ENCODE data around the gene NOC2L. TPM values are rescaled to one million over a fixed set of nuclear protein-coding genes. Genes with fewer than 3 reads are reported as not detected.

NOC2L gene
- total and polyA plus RNA-seq, 9 of the 15 experiments (the other 6 are each of a cell fraction or from before 2014, with no cell fraction given), result 4.0 to 410 (median 200) TPM

- peak; percentile 96; the same call in 1 of the 2 replicates for TF ChIP-seq ATF6 (CRISPR knock-in tag; IDR thresholded peaks at IDR 0.05)
- no peak for TF ChIP-seq HDAC6 (IDR thresholded peaks at IDR 0.05; ENCODE audit: low read depth, low read length)
- TF ChIP-seq, protein P1, sequence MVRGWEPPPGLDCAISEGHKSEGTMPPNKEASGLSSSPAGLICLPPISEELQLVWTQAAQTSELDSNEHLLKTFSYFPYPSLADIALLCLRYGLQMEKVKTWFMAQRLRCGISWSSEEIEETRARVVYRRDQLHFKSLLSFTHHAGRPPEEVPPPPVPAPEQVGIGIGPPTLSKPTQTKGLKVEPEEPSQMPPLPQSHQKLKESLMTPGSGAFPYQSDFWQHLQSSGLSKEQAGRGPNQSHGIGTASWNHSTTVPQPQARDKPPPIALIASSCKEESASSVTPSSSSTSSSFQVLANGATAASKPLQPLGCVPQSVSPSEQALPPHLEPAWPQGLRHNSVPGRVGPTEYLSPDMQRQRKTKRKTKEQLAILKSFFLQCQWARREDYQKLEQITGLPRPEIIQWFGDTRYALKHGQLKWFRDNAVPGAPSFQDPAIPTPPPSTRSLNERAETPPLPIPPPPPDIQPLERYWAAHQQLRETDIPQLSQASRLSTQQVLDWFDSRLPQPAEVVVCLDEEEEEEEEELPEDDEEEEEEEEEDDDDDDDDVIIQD (CRISPR knock-in tag; IDR thresholded peaks at IDR 0.05), result no peak
- peak; percentile 91 for TF ChIP-seq BHLHE40 (IDR thresholded peaks at IDR 0.05; ENCODE audit: low read length)
- TF ChIP-seq MAFF (IDR thresholded peaks at IDR 0.05; ENCODE audit: low read length), result no peak
- no peak for TF ChIP-seq ZFP1 (CRISPR knock-in tag; IDR thresholded peaks at IDR 0.05)
- TF ChIP-seq SRSF1 (IDR thresholded peaks at IDR 0.05; ENCODE audit: low read depth, low read length), result no peak
- no peak for TF ChIP-seq CTCFL (IDR thresholded peaks at IDR 0.05; ENCODE audit: borderline replicate concordance, insufficient read depth, low read depth, low read length, poor library complexity, severe bottlenecking)
- TF ChIP-seq NFATC3 (IDR thresholded peaks at IDR 0.05), result no peak
- TF ChIP-seq XRCC4 (IDR thresholded peaks at IDR 0.05; ENCODE audit: extremely low read depth, insufficient read depth, insufficient read length), result no peak
- no peak for TF ChIP-seq SMC3 (conservative IDR thresholded peaks at IDR 0.05; ENCODE audit: insufficient read depth, low read depth, low read length)
- TF ChIP-seq, protein P2, sequence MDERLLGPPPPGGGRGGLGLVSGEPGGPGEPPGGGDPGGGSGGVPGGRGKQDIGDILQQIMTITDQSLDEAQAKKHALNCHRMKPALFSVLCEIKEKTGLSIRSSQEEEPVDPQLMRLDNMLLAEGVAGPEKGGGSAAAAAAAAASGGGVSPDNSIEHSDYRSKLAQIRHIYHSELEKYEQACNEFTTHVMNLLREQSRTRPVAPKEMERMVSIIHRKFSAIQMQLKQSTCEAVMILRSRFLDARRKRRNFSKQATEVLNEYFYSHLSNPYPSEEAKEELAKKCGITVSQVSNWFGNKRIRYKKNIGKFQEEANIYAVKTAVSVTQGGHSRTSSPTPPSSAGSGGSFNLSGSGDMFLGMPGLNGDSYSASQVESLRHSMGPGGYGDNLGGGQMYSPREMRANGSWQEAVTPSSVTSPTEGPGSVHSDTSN (CRISPR knock-in tag; IDR thresholded peaks at IDR 0.05; ENCODE audit: low read depth), result no peak
- TF ChIP-seq, protein P2 (tag; conservative IDR thresholded peaks at IDR 0.05; ENCODE audit: low read depth), result no peak
- TF ChIP-seq THAP7 (CRISPR knock-in tag; IDR thresholded peaks at IDR 0.05), result no peak
- TF ChIP-seq THRAP3 (IDR thresholded peaks at IDR 0.05; ENCODE audit: borderline replicate concordance), result no peak
- TF ChIP-seq ZKSCAN8 (CRISPR knock-in tag; IDR thresholded peaks at IDR 0.05), result no peak
- no peak for TF ChIP-seq ZNF655 (CRISPR knock-in tag; IDR thresholded peaks at IDR 0.05)
- TF ChIP-seq NFIC (IDR thresholded peaks at IDR 0.05), result no peak
These were observed 7.7 kb upstream of the NOC2L start (continued) for GRCh38 chr1:966704-967300.
